Keratinocyte (primary cell): ENCODE data around the gene NXT2.

Source experiments
- EZH2 ChIP-seq: IDR thresholded peaks from one replicate; pipeline ENCODE4 v1.6.1; 2012; ENCODE audit warnings: inconsistent platforms, mild to moderate bottlenecking, low read length, moderate library complexity
- TF ChIP-seq, protein P1 (sequence below), 3 experiments: IDR thresholded peaks in 1 of 3; conservative IDR thresholded peaks in 1 of 3; optimal IDR thresholded peaks in 1 of 3; 2 replicates in 2 of 3; 3 replicates in 1 of 3; pipeline versions ENCODE3 to v1.5.1; 2011; ENCODE audit warnings: low read length in 3 of 3, mild to moderate bottlenecking in 3 of 3, moderate library complexity in 2 of 3, control low read depth in 1 of 3, inconsistent platforms in 1 of 3; ENCODE audit not compliant: insufficient read depth in 2 of 3; ENCODE audit errors: extremely low read depth in 1 of 3

DNA sequence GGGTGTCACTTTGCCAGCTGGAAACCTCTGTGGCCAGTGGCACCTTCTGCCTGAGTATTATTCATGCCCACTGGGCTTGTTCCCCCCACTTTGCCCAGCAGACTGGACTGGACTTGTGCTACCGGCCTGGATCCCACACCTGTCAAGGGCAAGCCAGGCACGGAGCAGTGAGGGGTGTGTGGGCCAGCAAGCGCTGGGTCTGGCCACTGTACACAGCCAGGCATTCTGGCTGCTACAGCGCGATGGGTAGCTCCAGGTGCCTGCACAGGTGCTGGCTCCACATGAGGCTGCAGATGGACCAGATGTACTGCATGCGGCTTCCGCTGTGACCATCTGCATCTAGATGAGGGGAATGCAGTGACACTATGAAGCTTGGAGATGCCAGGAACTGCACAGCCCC is 48.8 kb downstream of the NXT2 start:
- TF ChIP-seq, protein P1, sequence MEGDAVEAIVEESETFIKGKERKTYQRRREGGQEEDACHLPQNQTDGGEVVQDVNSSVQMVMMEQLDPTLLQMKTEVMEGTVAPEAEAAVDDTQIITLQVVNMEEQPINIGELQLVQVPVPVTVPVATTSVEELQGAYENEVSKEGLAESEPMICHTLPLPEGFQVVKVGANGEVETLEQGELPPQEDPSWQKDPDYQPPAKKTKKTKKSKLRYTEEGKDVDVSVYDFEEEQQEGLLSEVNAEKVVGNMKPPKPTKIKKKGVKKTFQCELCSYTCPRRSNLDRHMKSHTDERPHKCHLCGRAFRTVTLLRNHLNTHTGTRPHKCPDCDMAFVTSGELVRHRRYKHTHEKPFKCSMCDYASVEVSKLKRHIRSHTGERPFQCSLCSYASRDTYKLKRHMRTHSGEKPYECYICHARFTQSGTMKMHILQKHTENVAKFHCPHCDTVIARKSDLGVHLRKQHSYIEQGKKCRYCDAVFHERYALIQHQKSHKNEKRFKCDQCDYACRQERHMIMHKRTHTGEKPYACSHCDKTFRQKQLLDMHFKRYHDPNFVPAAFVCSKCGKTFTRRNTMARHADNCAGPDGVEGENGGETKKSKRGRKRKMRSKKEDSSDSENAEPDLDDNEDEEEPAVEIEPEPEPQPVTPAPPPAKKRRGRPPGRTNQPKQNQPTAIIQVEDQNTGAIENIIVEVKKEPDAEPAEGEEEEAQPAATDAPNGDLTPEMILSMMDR (optimal IDR thresholded peaks at IDR 0.05 in 1 of 3, IDR thresholded peaks at IDR 0.05 in 1 of 3, conservative IDR thresholded peaks at IDR 0.05 in 1 of 3; ENCODE audit: extremely low read depth in 1 of 3, insufficient read depth in 2 of 3, low read length in 3 of 3) = no peak
- TF ChIP-seq EZH2 = no peak
